DND-41 (cell line): ENCODE measurements around the gene USB1.

Source experiments
- CTCF ChIP-seq: IDR thresholded peaks from 2 replicates; pipeline ENCODE4 v1.5.1; 2012; ENCODE audit warnings: borderline replicate concordance, low read length, moderate library complexity, mild to moderate bottlenecking; ENCODE audit not compliant: poor library complexity, severe bottlenecking; ENCODE audit errors: extremely low read depth
- EZH2 ChIP-seq: IDR thresholded peaks from 3 replicates; pipeline ENCODE4 v1.6.1; 2012; ENCODE audit warnings: borderline replicate concordance, low read depth, mild to moderate bottlenecking, moderate library complexity, low read length, inconsistent platforms; ENCODE audit not compliant: severe bottlenecking

GRCh38 chr16:58045096-58045495, 43.9 kb downstream of the USB1 start:
- TF ChIP-seq EZH2 (no peak), CTCF (no peak)
